ENCODE measurements around the gene ADAMTS2.

The ADAMTS2 gene

GRCh38 chr5:179269781-179270543 is 75.3 kb downstream of the ADAMTS2 start:
- Histone ChIP-seq H3K4me2 (ENCODE audit: low read depth, low read length, poor library complexity, severe bottlenecking) (no peak overlapping the region), H2AFZ (ENCODE audit: low read depth, low read length, severe bottlenecking) (no peak overlapping the region), H3K9me2 (replicated peaks; ENCODE audit: insufficient read depth, low read length) (no peaks in the 10 kb centered on the region), H3K27me3 (ENCODE audit: low read length) (no peaks in the 10 kb centered on the region), H3F3A (ENCODE audit: insufficient read depth) (no peaks in the 10 kb centered on the region), H3K36me3 (ENCODE audit: low read length) (no peaks in the 10 kb centered on the region), H3K9ac (ENCODE audit: low read length) (no peak overlapping the region), H3K27ac (ENCODE audit: low read depth, low read length) (no peak overlapping the region), H4K20me1 (ENCODE audit: low read depth, low read length) (no peaks in the 10 kb centered on the region), H3K4me3 (ENCODE audit: insufficient read depth, low read length, poor library complexity, severe bottlenecking) (no peak overlapping the region), H3K79me2 (ENCODE audit: insufficient read depth, low read length) (no peaks in the 10 kb centered on the region), H3K9me3 (ENCODE audit: insufficient read depth, low read length) (no peaks in the 10 kb centered on the region)
- no peak for TF ChIP-seq EZH2phosphoT487 (conservative IDR thresholded peaks at IDR 0.05; ENCODE audit: low read length)
- TF ChIP-seq CTCF (IDR thresholded peaks at IDR 0.05; ENCODE audit: insufficient read depth, low read length, poor library complexity, severe bottlenecking): no peak

GRCh38 chr5:179268966-179269693 is 76.1 kb downstream of the ADAMTS2 start:
- Histone ChIP-seq H3K9me2 (replicated peaks; ENCODE audit: insufficient read depth, low read length) (no peaks in the 10 kb centered on the region), H3K27ac (ENCODE audit: low read depth, low read length) (no peak overlapping the region), H3K9ac (ENCODE audit: low read length) (no peak overlapping the region), H2AFZ (ENCODE audit: low read depth, low read length, severe bottlenecking) (no peak overlapping the region), H3K27me3 (ENCODE audit: low read length) (no peaks in the 10 kb centered on the region), H3K9me3 (ENCODE audit: insufficient read depth, low read length) (no peaks in the 10 kb centered on the region), H3K4me2 (ENCODE audit: low read depth, low read length, poor library complexity, severe bottlenecking) (no peak overlapping the region), H3K4me3 (ENCODE audit: insufficient read depth, low read length, poor library complexity, severe bottlenecking) (no peak overlapping the region), H3K79me2 (ENCODE audit: insufficient read depth, low read length) (no peaks in the 10 kb centered on the region), H3F3A (ENCODE audit: insufficient read depth) (no peaks in the 10 kb centered on the region), H3K36me3 (ENCODE audit: low read length) (no peaks in the 10 kb centered on the region), H4K20me1 (ENCODE audit: low read depth, low read length) (no peaks in the 10 kb centered on the region)
- TF ChIP-seq EZH2phosphoT487 (conservative IDR thresholded peaks at IDR 0.05; ENCODE audit: low read length): no peak
- TF ChIP-seq CTCF (IDR thresholded peaks at IDR 0.05; ENCODE audit: insufficient read depth, low read length, poor library complexity, severe bottlenecking): no peak

- TF ChIP-seq EZH2phosphoT487 (conservative IDR thresholded peaks at IDR 0.05; ENCODE audit: low read length): no peak
- TF ChIP-seq CTCF (IDR thresholded peaks at IDR 0.05; ENCODE audit: insufficient read depth, low read length, poor library complexity, severe bottlenecking): no peak
- H3K27ac ChIP-seq (ENCODE audit: low read depth, low read length): no peak overlapping the region
- no peaks in the 10 kb centered on the region for H3K79me2 ChIP-seq (ENCODE audit: insufficient read depth, low read length)
- H3K36me3 ChIP-seq (ENCODE audit: low read length): no peaks in the 10 kb centered on the region
- H3K9me2 ChIP-seq (replicated peaks; ENCODE audit: insufficient read depth, low read length): no peaks in the 10 kb centered on the region
- H3K27me3 ChIP-seq (ENCODE audit: low read length): no peaks in the 10 kb centered on the region
- no peak overlapping the region for H3K4me3 ChIP-seq (ENCODE audit: insufficient read depth, low read length, poor library complexity, severe bottlenecking)
- H3F3A ChIP-seq (ENCODE audit: insufficient read depth): no peaks in the 10 kb centered on the region
- no peak overlapping the region for H2AFZ ChIP-seq (ENCODE audit: low read depth, low read length, severe bottlenecking)
- no peak overlapping the region for H3K4me2 ChIP-seq (ENCODE audit: low read depth, low read length, poor library complexity, severe bottlenecking)
- no peaks in the 10 kb centered on the region for H3K9me3 ChIP-seq (ENCODE audit: insufficient read depth, low read length)
- no peaks in the 10 kb centered on the region for H4K20me1 ChIP-seq (ENCODE audit: low read depth, low read length)
- H3K9ac ChIP-seq (ENCODE audit: low read length): no peak overlapping the region
Observed at GRCh38 chr5:179268399-179268952, 76.8 kb downstream of the ADAMTS2 start.
